ENCODE results near the gene DSCAML1.

DNA sequence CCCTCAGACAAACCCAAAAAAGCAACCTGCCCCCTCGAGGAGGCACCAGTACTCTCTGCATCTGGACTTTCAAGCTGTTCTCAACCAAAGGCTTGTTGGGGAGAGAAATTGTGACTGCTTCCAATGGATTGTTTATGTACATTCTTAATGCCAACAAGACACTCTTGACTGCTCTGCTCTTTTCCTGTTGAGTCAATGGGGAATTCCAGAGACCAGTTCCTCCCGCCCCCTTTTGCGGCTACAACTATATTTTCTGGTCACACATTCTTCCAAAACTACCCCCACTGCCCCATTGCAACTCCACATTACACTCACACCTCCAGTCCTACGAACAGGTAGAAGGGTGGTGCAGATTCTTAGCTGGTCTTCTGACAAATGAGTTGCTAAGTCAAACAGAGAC is 187.0 kb downstream of the DSCAML1 start:
- no peak for TF ChIP-seq TSHZ2 (CRISPR knock-in tag; IDR thresholded peaks at IDR 0.05)
- no peak for TF ChIP-seq PATZ1 (CRISPR knock-in tag; IDR thresholded peaks at IDR 0.05; ENCODE audit: borderline replicate concordance)
- no peak for TF ChIP-seq ZFP30 (CRISPR knock-in tag; IDR thresholded peaks at IDR 0.05)
- no peak for TF ChIP-seq TOX (CRISPR knock-in tag; IDR thresholded peaks at IDR 0.05; ENCODE audit: borderline replicate concordance)
- no peak for TF ChIP-seq RARB (CRISPR knock-in tag; IDR thresholded peaks at IDR 0.05)
- TF ChIP-seq ZNF8 (CRISPR knock-in tag; IDR thresholded peaks at IDR 0.05), result no peak
- TF ChIP-seq ARNTL (CRISPR knock-in tag; IDR thresholded peaks at IDR 0.05; ENCODE audit: borderline replicate concordance, low read depth), result no peak

All from SK-N-SH treated with all-trans-retinoic acid at 6 μM for 48 hours (cell line).